ENCODE measurements around the gene FERMT1. TPM values are rescaled to one million over a fixed set of nuclear protein-coding genes. Genes with fewer than 3 reads are reported as not detected.

Gene FERMT1
- total RNA-seq, 4 donors from 2014 or later = 0.84 to 1.6 (median 1.2) TPM

DNA sequence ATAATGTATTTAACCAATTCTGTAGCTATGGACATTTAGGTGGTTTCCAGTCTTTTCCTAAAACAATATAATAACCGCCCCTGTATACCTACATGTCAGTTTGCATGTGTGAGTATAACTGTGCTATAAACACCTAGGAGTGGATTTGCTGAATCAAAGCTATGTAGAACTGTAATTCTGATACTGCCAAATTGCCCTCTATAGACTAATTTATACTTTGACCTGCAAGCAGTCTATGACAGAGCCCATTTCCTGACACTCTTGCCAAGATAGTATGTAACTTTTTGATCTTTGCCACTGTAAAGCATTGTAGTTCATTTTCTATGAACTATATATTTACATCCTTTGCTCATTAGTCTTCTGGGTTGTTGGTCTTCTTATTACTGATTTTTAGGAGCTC is 19.5 kb downstream of the FERMT1 start:
- DNase-seq (ENCODE audit: low spot score) = no peak
- TF ChIP-seq, protein P1, sequence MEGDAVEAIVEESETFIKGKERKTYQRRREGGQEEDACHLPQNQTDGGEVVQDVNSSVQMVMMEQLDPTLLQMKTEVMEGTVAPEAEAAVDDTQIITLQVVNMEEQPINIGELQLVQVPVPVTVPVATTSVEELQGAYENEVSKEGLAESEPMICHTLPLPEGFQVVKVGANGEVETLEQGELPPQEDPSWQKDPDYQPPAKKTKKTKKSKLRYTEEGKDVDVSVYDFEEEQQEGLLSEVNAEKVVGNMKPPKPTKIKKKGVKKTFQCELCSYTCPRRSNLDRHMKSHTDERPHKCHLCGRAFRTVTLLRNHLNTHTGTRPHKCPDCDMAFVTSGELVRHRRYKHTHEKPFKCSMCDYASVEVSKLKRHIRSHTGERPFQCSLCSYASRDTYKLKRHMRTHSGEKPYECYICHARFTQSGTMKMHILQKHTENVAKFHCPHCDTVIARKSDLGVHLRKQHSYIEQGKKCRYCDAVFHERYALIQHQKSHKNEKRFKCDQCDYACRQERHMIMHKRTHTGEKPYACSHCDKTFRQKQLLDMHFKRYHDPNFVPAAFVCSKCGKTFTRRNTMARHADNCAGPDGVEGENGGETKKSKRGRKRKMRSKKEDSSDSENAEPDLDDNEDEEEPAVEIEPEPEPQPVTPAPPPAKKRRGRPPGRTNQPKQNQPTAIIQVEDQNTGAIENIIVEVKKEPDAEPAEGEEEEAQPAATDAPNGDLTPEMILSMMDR (IDR thresholded peaks at IDR 0.05) = no peak

DNA sequence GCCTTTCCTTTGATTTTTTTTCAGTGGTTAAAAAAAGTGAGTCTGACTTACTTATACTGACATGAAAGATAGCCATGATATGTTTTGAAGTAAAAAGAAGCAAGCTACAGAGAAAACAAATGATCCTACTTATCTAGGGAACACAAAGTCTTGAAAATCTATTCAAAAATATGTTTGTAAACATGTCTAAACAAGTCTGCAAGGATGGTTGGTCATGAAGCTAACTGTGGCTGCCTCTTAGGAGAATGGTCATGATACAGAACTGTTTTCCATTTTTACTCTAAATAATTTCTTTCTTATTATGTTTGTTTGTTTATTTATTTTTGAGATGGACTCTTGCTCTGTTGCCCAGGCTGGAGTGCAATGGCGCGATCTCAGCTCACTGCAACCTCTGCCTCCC is 21.5 kb downstream of the FERMT1 start:
- TF ChIP-seq, protein P1 (IDR thresholded peaks at IDR 0.05) = no peak
- no peak for ATAC-seq (ENCODE audit: low FRiP score)
- no peak for DNase-seq (ENCODE audit: low spot score)

More for the DNA sequence above, 19.5 kb downstream of the FERMT1 start:
- no peak for ATAC-seq (ENCODE audit: low FRiP score)

DNA sequence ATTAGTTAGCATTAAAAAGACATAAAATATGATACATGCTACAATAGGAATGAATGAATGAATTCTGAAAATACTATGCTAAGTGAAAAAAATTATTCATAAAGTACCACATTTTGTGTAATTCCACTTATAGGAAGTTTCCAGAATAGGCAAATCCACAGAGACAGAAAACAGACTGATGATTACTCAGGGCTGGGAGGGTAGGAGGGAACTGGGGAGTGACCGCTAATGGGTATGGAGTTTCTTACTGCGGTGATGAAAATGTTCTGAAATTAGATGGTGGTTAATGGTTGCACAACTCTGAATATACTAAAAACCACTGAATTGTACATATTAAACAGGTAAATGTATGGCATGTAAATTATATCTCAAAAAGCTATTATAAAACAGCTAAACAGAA is 22.6 kb downstream of the FERMT1 start:
- ATAC-seq (ENCODE audit: low FRiP score) (no peak), DNase-seq (ENCODE audit: low spot score) (no peak)
- TF ChIP-seq, protein P1 (IDR thresholded peaks at IDR 0.05) = no peak

DNA sequence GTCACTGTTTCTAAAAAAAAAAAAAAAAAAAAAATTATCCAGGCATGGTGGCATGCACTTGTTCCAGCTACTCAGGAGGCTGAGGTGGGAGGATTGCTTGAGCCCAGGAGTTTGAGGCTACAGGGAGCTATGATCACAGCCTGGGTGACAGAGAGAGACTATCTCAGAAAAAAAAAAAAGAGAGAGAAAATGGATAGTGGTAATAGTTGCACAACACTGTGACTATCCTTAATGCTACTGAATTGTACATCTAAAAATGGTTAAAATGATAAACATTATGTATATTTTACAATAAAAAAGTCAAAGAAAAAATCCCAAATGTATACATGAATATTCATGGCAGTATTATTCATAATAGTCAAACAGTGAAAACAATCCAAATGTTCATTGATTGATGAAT is 23.0 kb downstream of the FERMT1 start:
- no peak for ATAC-seq (ENCODE audit: low FRiP score)
- TF ChIP-seq, protein P1 (IDR thresholded peaks at IDR 0.05) = no peak
- no peak for DNase-seq (ENCODE audit: low spot score)

DNA sequence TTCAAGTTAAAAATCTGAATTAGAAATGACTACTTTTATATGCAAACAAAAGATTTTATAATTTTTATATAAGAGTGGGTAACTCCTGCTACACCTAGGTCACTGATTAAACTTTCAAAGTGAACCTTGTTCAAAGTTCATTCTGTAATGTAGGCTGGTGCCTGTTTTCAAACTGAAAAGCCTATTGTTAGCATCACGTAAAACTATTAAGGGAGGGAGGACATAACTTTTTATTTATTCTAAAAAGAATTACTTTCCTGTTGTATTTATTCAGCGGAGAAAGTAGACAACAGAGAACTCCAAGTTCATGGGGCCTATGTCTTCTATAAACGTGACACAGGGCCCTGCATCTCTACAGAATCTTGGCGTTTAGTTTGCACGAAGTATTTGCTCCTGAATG is 27.4 kb downstream of the FERMT1 start:
- TF ChIP-seq, protein P1 (IDR thresholded peaks at IDR 0.05) = no peak

DNA sequence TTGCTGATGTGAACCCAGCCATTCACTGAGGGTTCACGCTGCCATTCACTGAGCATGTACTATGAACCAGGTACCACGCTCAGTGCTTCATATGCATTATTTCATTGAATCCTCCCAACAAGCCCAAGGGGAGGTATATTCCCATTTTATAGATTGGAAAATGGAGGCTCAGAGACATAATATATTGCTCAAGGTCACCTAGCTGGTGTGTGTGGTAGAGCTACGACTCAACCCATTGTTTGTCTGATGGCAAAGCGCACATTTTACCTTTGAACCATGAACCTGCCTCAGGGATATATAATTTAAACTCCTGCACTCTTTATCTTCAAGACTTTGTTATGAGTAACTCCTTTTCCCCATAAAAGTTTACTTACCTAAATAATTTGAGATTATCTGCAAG is 28.3 kb downstream of the FERMT1 start:
- TF ChIP-seq, protein P1 (IDR thresholded peaks at IDR 0.05) = no peak
- DNase-seq (ENCODE audit: low spot score) = no peak
- ATAC-seq (ENCODE audit: low FRiP score) = no peak

More for the DNA sequence above, 27.4 kb downstream of the FERMT1 start:
- no peak for DNase-seq (ENCODE audit: low spot score)
- ATAC-seq (ENCODE audit: low FRiP score) = no peak

DNA sequence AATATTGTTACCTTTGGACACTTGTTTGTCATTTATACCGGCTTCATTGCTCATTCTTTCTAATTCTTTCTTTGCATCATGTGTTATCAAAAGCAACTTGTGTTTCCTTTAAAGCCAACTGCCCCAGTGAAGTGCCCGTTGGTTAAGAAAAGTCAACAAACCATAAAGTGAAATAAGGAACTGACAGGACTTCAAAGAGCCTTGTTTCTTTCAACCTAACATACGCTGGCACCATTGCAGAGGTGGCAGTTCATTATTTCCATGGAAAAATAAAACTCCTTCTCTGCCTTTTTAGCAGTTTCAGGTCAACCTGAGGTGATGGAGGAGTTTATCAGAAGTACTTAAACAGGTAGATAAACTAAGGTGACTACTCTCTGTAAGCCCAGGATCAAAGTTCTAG is 28.8 kb downstream of the FERMT1 start:
- TF ChIP-seq, protein P1 (IDR thresholded peaks at IDR 0.05) = no peak
- DNase-seq (ENCODE audit: low spot score) (no peak), ATAC-seq (ENCODE audit: low FRiP score) (no peak)

Data from omental fat pad (tissue), 4 donors.